T follicular helper cell (primary cell): ENCODE measurements around the gene ENO4.

ENCODE experiments used
- DNase-seq: peaks from one replicate; pipeline ENCODE4 v3.0.0-alpha.2; 2020; ENCODE audit warnings: low read depth

Gene ENO4

GRCh38 chr10:116829711-116830110 is 19.6 kb upstream of the ENO4 start:
- DNase-seq, result no peak

GRCh38 chr10:116831086-116831485 is 18.2 kb upstream of the ENO4 start:
- DNase-seq, result no peak

- DNase-seq, result no peak
These were observed 17.5 kb upstream of the ENO4 start for GRCh38 chr10:116831790-116832189.

GRCh38 chr10:116833986-116834985 is 15.0 kb upstream of the ENO4 start:
- no peak for DNase-seq

- no peak for DNase-seq
These were observed 13.6 kb upstream of the ENO4 start for GRCh38 chr10:116835658-116836057.

GRCh38 chr10:116836083-116836482 is 13.2 kb upstream of the ENO4 start:
- no peak for DNase-seq

- no peak for DNase-seq
These were observed 12.3 kb upstream of the ENO4 start for GRCh38 chr10:116836902-116837523.

GRCh38 chr10:116838143-116838725 is 11.1 kb upstream of the ENO4 start:
- DNase-seq, result no peak

DNA sequence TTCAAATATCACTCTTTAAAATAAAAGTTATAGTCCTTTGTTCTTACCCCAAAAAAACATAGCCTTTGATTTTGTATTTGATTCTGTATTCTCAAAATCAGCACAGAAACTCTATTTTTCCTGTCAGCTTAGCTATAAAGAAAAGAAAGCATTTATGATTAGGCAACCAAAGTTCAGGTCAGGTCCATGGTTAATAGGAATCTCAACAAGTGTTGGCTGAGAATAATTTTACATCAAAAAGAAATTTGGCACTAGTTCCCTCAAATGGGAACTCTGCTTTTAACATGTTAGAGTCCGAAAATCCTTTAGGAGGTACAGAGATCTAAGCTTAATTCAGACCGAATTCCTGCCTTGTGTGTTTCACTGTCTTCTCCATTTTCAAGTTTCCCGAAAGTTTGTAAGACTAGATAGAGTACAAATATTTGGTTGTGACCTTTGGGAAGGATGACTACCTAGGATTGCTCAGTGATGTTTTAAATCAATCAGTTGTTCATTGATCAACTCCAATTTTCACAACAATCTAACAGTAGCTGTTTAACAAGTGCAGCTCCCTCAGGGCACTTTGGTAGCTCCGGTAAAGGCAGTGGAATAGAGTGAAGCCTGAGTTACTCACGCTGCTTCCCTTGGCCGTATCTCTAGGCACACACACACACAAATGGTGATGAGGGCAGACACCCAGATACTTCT is 8.8 kb upstream of the ENO4 start:
- no peak for DNase-seq

DNA sequence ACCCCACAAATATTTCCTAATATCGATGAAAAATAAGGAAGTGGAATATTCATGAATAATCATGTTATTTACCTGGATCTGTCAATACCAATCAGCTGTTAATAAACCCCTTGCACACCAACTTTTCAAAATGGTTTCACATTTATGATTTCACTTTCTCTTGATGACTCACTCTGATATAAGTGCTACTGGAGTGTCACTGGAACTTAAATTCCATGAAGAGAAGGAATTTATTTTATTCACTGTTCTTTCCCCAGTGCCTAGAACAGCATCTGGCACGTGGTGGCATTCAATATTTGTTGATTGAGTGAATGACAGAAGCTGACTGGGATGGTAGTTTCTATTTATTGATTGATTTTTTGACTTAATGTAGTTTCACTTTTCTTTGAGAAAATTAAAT is 3.5 kb upstream of the ENO4 start:
- no peak for DNase-seq

DNA sequence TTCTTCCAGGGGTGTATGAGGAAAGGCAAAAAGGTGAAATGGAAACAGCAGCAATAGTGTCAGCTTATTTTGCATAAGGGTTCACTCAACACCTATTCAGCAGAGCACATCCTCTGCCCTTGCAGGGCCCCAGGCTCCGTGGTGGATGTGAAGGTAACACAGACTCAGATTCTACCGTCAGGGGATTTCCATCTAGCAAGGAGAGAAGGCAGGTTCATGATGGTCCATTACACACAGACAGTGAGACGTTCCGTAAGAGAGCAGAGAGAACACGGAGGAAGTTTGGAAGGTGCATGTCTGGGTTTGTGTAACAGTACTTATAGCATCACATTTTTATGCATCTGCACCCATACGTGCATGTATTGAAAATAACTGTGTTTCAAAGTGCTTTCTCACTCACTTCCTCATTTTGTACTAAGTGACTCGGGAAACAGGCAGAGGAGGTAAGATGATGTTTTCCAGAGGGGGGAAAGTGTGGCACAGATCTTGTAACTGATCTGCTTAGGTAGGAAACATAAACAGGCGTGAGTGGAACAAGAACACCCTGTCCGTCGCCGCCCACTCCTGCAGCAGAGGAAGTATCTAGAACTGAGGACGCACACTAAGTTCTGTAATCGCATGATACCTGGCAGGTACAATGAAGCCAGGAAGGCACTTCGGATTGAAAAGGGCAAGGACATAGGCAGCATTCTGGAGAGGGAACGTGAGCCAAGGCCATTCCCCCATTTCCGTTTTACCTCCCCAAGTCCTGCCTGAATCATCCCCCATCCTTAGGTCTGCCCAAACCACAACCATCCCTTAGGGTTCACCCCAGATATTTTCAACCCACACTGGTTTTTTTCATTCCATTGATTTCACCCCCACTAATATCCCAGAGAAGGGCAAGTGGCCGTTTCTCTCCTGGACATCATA is 1.0 kb upstream of the ENO4 start:
- peak; percentile 19 for DNase-seq

DNA sequence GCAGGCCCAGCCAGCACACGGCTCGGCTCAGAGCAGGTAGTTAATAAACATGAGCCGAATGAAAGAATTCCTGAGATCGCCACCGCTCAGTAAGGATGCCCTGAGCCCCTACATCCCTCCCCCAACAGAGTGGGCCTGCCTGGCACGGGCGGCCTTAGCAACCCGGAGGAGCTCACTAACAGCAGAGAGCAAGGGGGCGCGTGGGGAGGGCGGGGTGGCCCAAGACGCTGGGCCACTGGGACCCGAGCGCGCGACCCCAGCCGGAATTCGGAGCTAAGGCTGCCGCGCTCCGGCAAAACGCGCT is 403 bp upstream of the ENO4 start:
- no peak for DNase-seq

- no peak for DNase-seq
These were observed 836 bp downstream of the ENO4 start for GRCh38 chr10:116850058-116850611.

- DNase-seq, result no peak
These were observed 2.9 kb downstream of the ENO4 start for GRCh38 chr10:116852246-116852645.

DNA sequence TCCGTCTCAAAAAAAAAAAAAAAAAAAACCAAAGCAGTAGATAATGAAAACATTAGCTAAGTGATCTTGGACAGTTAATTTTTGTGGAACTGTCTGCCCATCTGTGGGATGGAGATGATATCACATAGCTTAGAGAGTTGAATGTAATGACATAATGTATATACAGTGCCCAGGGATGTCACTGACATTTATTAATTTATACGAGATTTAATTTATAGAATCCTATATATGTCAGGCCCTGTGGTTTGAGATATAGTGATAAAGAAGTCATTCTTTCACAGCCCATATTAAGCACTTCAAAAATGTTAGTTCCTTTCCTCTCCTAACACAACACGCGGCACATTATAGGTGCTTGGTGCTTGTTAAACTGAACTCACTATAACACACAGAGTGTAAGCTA is 4.0 kb downstream of the ENO4 start:
- DNase-seq, result no peak

DNA sequence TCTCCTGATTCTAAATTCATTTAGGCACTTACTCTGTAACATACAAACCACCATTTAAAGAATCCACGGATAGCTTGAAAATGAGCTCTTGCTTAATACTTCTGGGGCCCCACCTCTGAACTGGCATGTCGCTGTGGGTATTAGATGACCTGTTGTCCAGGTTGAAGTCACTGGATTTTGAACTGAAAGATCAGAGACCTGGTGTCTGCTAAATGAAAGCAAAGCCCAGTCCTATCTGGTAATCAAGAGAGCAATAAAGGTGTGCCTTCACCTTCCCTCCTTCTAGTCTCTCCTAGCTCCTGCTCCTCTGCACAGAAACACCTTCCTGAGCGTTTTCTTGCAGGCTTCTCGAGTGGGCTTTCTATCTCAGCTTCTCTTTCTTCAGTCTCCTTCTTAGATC is 4.4 kb downstream of the ENO4 start:
- no peak for DNase-seq

DNA sequence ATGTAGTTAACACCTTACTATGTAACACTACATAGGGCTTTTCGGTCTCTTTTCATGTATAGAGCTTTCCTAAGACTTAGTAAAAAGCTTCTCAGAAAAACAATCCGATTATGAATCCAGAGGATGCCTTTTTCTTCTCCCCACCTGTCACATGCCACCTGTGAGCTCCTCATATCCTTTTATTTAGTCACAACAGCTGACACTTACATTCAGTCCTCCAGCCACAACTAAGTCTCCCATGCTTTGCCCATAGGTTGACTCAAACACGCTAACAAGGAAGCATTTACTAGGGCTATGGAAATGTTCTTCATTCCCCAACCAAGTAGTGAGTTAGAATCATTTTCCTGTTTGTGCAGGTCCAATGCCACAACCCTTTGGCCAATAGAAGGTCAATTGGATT is 7.9 kb downstream of the ENO4 start:
- no peak for DNase-seq

DNA sequence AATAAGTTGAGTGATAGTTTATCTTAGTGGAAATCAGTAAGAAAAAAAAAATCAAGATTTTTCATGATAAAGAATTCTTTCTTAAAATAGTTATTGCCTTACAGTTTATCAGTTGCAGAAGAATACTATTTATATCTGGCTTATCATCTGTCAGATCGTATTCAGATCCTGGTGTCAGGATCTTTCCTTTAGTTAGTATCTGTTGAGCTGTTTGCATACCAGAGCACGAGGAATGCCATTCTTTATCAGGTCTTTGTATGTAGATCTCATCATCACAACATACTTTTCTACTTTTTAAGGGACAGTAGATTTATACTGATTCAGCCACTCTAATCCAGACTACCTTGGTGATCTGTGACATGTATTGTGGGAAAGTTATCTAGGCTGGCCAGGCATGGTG is 12.5 kb downstream of the ENO4 start:
- DNase-seq, result no peak

DNA sequence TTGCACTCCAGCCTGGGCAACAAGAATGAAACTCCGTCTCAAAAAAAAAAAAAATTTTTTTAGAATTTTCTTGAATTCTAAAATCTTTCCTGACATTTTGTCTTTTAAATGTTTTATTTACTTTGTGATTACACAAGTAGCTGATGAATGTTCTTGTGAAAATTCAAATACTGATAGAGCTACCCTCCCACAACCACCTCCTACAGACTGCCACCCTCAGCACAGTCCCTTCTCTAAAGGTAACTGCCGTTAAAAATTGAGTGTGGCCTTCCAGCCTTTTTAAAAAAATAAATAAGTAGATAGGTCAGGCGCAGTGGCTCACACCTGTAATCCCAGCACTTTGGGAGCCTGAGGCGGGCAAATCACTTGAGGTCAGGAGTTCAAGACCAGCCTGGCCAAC is 15.1 kb downstream of the ENO4 start:
- DNase-seq, result no peak

- DNase-seq, result no peak
These were observed 16.8 kb downstream of the ENO4 start for GRCh38 chr10:116866066-116866465.

DNA sequence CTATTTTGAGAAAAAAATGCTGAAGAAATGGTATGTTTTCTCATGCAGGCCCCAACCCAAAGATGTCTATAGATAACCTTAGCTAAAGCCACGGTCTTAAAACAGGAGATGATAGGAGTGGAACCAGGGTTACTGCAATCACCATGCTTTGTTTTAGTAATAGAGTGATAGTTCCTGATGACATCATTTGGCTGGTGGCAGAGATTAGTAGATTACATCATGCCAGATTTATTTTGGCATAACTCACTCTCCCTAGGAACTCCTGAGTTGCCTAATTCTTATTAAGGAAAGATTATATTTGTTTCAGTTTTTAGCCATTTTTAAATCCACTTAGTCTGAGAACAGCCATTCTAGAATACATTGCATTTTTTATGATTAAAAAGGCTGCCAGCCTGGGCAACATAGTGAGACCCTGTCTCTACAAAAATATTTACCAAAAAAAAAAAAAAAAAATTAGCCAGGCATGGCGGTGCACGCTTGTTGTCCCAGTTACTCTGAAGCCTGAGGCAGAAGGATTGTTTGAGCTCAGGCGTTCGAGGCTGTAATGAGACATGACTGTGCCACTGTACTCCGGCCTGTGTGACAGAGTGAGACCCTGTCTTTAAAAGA is 17.8 kb downstream of the ENO4 start:
- no peak for DNase-seq
